ENCODE measurements around the gene HYAL2.

HYAL2 gene, protein sequence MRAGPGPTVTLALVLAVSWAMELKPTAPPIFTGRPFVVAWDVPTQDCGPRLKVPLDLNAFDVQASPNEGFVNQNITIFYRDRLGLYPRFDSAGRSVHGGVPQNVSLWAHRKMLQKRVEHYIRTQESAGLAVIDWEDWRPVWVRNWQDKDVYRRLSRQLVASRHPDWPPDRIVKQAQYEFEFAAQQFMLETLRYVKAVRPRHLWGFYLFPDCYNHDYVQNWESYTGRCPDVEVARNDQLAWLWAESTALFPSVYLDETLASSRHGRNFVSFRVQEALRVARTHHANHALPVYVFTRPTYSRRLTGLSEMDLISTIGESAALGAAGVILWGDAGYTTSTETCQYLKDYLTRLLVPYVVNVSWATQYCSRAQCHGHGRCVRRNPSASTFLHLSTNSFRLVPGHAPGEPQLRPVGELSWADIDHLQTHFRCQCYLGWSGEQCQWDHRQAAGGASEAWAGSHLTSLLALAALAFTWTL

DNA sequence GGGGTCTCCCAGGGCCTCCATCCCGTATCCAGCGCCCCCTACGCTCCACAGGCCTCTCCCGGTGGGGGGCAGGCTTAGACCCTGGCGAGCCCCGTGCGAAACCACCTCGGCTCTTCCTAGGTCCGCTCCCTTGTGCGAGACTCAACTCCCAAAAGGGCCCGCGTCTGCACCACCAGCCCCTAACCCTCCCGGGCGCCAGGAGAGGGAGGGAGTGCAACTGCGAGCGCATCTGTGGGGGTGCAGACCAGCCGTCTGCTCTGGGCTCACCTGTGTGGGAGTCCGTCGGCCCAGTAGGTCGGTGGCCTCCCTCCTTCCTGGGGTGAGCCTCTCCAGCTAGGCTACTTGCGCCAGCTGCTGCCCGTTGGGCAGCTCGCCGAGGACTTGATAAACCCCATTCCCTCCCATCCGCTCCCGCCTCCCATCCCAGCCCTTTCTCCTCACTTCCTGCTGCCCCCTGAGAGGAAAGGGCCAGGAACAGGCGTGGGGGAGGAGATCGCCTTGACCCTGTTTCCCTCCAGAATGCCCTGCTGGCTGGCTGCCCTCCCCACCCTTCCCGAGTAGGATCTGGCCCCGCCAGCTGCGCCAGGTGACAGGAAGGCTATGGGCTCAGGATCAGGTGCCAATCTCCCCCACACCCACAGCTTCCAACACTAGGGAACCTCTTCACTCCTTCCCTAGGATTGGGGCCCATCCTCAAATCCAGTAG is at the start of gene HYAL2:
Gene HYAL2 (minus strand): TSS at position 360 of the 706 bp plus-strand sequence. CDS start 2,256 bp downstream, outside the sequence.
- TF ChIP-seq, protein P1, sequence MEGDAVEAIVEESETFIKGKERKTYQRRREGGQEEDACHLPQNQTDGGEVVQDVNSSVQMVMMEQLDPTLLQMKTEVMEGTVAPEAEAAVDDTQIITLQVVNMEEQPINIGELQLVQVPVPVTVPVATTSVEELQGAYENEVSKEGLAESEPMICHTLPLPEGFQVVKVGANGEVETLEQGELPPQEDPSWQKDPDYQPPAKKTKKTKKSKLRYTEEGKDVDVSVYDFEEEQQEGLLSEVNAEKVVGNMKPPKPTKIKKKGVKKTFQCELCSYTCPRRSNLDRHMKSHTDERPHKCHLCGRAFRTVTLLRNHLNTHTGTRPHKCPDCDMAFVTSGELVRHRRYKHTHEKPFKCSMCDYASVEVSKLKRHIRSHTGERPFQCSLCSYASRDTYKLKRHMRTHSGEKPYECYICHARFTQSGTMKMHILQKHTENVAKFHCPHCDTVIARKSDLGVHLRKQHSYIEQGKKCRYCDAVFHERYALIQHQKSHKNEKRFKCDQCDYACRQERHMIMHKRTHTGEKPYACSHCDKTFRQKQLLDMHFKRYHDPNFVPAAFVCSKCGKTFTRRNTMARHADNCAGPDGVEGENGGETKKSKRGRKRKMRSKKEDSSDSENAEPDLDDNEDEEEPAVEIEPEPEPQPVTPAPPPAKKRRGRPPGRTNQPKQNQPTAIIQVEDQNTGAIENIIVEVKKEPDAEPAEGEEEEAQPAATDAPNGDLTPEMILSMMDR (IDR thresholded peaks at IDR 0.05), result no peak

DNA sequence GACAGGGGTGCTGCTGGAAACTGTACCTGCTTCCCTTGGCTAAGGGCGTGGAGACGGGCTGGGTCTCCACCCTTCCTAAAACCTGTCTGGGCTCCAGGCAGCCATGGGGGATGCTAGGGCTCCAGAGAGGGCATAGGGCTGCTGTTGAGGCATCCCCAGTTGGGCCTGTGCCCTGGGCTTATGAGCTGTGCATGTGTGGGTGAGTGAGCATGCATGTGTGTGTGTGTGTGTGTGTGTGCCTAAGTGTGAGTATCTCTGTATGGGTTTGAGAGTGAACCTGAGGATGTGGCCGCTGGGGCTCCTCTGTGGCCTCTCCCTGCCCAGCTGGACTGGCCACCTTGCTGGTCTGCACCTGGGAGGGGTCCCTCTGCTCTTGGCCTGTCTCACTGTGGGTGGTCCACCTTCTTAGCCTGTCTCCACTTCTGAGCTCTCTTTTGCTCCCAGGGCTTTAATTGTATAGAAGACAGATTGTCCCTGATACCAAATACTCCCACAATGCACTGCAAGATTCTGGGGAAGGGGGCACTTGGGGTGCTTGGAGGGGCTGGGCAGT is 48.7 kb upstream of the HYAL2 start:
- TF ChIP-seq, protein P1 (IDR thresholded peaks at IDR 0.05), result no peak

DNA sequence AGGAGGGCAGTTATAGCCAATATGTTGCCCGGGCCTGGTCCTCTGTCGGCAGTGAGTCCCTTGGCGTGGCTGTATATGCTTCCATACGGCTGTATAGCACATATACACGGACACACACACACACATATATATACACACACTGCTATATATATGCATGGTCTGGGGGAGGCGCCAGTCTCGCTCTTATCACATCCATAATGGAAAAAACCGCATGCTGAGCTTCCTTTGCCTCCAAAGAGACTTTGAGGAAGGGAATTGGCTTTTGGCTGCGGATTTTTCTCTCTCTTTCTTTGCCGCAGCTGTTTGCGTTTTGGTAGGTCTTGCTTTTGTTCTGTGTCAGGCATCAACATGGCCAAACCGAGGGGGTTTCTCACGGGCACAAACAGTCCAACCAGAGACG is 48.0 kb upstream of the HYAL2 start:
- TF ChIP-seq, protein P1 (IDR thresholded peaks at IDR 0.05), result peak; percentile 25; the same call in 1 of the 2 replicates

DNA sequence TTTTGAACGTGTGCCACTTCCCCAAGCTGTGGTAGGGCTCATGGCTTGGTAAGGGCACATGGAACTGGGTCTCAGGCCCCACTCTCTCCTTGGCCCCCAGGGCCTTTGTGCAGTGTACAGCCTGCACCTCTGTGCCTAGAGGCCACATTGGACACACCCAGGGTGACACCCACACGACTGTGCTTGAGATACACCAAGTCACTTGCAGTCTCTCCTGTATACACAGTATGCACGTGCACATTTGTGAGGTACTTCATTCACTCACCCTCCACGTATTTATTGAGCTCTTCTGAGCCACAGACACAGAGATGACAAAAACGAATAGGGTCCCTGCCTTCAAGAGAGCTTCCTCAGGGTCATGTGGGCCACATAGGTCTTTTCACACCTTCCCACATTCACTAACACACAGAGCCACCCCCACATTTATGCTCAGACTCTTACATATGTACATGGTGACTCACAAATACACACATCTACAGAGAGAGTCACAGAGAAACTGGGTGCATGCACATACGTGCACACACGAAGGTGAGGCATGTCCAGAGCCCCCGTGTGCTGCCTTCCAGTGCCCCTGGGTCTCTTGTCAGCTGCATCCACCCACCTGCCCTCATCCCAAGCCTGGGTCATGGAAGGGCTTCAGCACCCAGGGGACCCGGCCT is 46.6 kb upstream of the HYAL2 start:
- TF ChIP-seq, protein P1 (IDR thresholded peaks at IDR 0.05), result no peak

DNA sequence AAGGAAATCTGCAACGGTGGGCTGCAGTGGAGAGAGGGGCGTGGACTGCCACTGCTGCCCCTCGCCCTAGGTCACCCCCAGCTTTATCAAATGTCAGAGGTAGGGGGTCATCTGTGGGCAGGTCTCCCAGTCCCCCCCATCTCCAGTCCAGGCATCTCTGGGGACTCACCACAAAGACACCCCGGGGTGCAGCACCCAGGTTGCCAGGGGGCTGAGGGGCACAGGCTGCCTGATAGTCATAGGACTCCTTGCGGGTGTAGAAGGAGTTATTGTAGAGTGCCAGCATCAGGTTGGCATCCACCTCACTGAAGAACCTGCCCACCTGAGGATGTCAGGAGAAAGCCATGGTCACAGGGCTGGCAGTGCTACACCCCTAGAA is 43.3 kb upstream of the HYAL2 start:
- TF ChIP-seq, protein P1 (IDR thresholded peaks at IDR 0.05), result no peak

DNA sequence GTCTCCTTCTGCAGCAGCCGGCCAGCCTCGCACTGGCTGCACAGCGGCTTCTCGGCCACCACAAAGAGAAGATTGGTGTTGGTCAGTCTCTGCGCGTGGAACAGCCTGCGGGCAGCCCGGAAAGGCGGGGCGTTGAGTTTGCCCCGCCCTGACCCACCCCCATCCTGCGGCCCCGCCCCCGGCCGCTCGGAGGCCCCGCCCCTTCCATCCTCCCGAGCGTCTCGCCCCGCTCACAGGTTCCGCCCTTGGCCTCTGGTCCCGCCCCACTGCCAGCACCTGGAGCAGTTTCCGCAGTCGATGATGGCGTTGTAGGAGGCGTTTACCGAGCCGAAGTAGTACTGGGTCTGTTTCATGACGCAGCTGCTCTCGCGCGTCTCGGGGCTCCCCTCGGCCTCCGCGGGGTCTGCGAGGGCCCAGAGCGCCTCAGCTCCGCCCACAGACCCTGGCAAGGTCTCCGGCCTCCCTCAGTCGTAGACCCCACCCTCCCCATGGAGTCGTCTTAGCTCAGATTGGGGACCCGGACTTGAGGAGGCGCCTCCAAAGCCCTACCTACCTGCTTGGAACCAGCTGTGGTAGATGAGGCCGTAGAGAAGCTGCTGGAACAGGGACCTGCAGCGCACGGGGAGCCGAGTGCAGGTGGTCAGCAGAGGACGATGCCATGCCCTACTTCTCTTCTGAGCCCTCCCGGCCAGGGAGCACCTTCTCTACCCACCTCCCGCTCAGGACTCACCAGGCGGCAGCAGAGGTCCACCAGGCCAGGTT is 42.7 kb upstream of the HYAL2 start:
- TF ChIP-seq, protein P1 (IDR thresholded peaks at IDR 0.05), result no peak
